ENCODE measurements around the gene TAF11L13. TPM values are rescaled to one million over a fixed set of nuclear protein-coding genes. Genes with fewer than 3 reads are reported as not detected.

TAF11L13 gene
- total and polyA plus RNA-seq, 8 donors = not detected

- WGBS, 5 donors = 73 to 93% (median 92%) methylated on average over 2 to 17 of the region's 17 CpGs
Measured at GRCh38 chr5:17614872-17615605, 16.8 kb upstream of the TAF11L13 start.

GRCh38 chr5:17619354-17619753 is 12.5 kb upstream of the TAF11L13 start:
- no peaks in the 10 kb centered on the region for H3K4me1 ChIP-seq
- intact Hi-C loops (cut with DNase I; ENCODE audit: low total_unique reads) = no loop called here
- TF ChIP-seq POLR2A (IDR thresholded peaks at IDR 0.05) (no peak), POLR2AphosphoS5 (IDR thresholded peaks at IDR 0.05) (no peak), EP300 (IDR thresholded peaks at IDR 0.05) (no peak), CTCF (IDR thresholded peaks at IDR 0.05) (no peak)
- no peaks in the 10 kb centered on the region for H3K27me3 ChIP-seq
- DNase-seq = no peak
- no peaks in the 10 kb centered on the region for H3K36me3 ChIP-seq
- no peak overlapping the region for H3K4me3 ChIP-seq
- WGBS, 5 donors = 76 to 93% (median 81%) methylated on average over 3 of the region's 3 CpGs
- no peaks in the 10 kb centered on the region for H3K9me3 ChIP-seq
- H3K27ac ChIP-seq = no peak overlapping the region

More at GRCh38 chr5:17614872-17615605, 16.8 kb upstream of the TAF11L13 start:
- H3K4me1 ChIP-seq = no peaks in the 10 kb centered on the region
- no peak overlapping the region for H3K4me3 ChIP-seq
- no peaks in the 10 kb centered on the region for H3K36me3 ChIP-seq
- no peak overlapping the region for H3K27ac ChIP-seq
- intact Hi-C loops (cut with DNase I; ENCODE audit: low total_unique reads) = no loop called here
- no peak for DNase-seq
- TF ChIP-seq EP300 (IDR thresholded peaks at IDR 0.05) (no peak), CTCF (IDR thresholded peaks at IDR 0.05) (no peak), POLR2A (IDR thresholded peaks at IDR 0.05) (no peak), POLR2AphosphoS5 (IDR thresholded peaks at IDR 0.05) (no peak)
- H3K27me3 ChIP-seq = no peaks in the 10 kb centered on the region
- no peaks in the 10 kb centered on the region for H3K9me3 ChIP-seq

- H3K27me3 ChIP-seq = no peaks in the 10 kb centered on the region
- intact Hi-C loops (cut with DNase I; ENCODE audit: low total_unique reads) = no loop called here
- no peak for TF ChIP-seq EP300 (IDR thresholded peaks at IDR 0.05)
- TF ChIP-seq POLR2A (IDR thresholded peaks at IDR 0.05) = no peak
- no peak for TF ChIP-seq POLR2AphosphoS5 (IDR thresholded peaks at IDR 0.05)
- TF ChIP-seq CTCF (IDR thresholded peaks at IDR 0.05) = no peak
- H3K4me3 ChIP-seq = no peak overlapping the region
- no peaks in the 10 kb centered on the region for H3K4me1 ChIP-seq
- no peaks in the 10 kb centered on the region for H3K36me3 ChIP-seq
- H3K9me3 ChIP-seq = no peaks in the 10 kb centered on the region
- DNase-seq = no peak
- WGBS, 5 donors = 80 to 96% (median 90%) methylated on average over 4 to 17 of the region's 17 CpGs
- H3K27ac ChIP-seq = no peak overlapping the region
Measured at GRCh38 chr5:17620627-17621026, 11.3 kb upstream of the TAF11L13 start.

- intact Hi-C loops (cut with DNase I; ENCODE audit: low total_unique reads) = no loop called here
- no peak overlapping the region for H3K4me3 ChIP-seq
- H3K27ac ChIP-seq = no peak overlapping the region
- no peak for DNase-seq
- no peaks in the 10 kb centered on the region for H3K4me1 ChIP-seq
- no peak for TF ChIP-seq POLR2AphosphoS5 (IDR thresholded peaks at IDR 0.05)
- no peak for TF ChIP-seq EP300 (IDR thresholded peaks at IDR 0.05)
- TF ChIP-seq CTCF (IDR thresholded peaks at IDR 0.05) = no peak
- no peak for TF ChIP-seq POLR2A (IDR thresholded peaks at IDR 0.05)
- no peaks in the 10 kb centered on the region for H3K36me3 ChIP-seq
- H3K27me3 ChIP-seq = no peaks in the 10 kb centered on the region
- no peaks in the 10 kb centered on the region for H3K9me3 ChIP-seq
- WGBS, 5 donors = 80 to 95% (median 90%) methylated on average over 6 to 11 of the region's 11 CpGs
Measured at GRCh38 chr5:17625686-17626085, 6.2 kb upstream of the TAF11L13 start.
